NCI-H1694 (cell line): Measurements from ENCODE around the gene LDB2.

Experiments used
- DNase-seq: peaks from one replicate; lab custom pipeline; 2025; lab: John Stamatoyannopoulos, UW

The LDB2 gene

GRCh38 chr4:16843831-16844508 is 54.5 kb downstream of the LDB2 start:
- DNase-seq: no peak

DNA sequence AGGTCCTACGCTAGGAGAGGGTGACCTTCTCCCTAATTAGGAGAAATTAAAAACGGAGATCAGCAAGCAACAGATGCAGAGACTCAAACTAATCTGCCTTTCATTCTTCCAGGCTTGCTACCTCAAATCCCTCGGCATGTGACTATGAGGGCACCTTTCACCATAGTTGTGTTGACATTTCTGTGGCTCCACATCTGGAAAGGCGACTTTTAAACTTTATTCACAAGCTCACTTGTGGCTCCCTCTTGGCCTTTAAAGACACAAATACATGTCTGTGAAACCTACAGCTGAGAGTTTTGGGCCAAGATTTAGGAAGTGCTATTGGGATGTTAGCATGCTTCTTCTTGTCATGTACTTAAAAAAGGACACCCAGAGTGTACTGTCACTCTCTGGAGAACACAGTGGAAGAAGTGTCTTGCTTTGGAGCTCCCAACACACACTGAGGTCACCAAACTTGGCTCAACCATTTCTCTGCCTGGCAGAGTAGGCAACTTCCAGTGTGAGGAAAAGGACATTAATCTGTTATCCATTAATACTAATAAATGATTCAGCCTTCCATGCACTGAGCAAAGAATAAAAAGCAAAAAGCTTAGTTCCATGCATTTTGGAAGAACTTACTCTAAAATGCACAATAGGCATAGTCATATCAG is 60.1 kb downstream of the LDB2 start:
- no peak for DNase-seq

- no peak for DNase-seq
Observed at GRCh38 chr4:16837475-16837874, 61.0 kb downstream of the LDB2 start.

GRCh38 chr4:16836324-16836723 is 62.1 kb downstream of the LDB2 start:
- DNase-seq: no peak

DNA sequence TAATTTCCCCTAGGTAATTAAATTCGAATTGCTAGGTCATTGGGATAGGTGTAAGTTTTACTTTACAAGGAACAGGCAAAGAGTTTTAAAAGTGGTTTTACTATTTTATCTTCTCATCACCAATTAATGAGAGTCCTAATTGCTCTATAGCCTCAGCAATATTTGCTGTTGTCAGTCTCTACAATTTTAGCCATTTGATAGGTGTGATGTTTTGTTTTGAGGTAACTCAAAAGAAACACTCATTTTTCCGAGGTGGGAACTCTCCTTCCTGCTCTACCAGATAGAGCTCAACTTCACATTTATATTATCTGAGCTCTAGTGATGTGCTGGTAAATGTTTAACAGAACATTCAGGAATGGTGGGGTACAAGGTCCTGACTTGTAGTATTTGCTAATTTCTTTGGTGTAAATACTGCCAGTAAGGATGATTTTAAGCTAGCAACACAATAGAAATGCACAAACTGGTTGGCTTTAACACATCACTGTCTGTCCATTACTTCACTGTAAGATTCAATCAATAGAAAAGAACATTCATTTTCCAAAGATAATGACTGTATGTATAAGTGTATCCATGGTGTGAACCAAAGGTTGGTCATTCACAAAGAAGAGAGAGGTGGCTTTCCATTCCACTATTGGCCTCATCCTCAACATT is 62.7 kb downstream of the LDB2 start:
- no peak for DNase-seq

GRCh38 chr4:16834814-16835213 is 63.6 kb downstream of the LDB2 start:
- DNase-seq: no peak

DNA sequence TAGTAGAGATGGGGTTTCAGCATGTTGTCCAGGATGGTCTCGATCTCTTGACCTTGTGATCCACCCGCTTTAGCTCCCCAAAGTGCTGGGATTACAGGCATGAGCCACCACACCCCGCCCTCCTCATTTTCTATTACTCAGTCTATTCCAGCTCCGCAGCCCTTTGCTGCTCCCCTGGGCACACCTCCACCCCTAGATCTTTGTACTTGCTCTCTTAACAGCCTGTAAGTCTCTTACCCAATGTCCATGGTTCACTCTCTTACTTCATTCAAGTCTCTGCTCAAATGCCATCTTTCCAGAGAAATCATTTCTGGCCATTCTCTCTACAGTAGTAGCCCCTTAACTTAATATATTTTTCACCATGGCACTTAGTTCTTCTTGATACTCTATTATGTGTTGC is 64.7 kb downstream of the LDB2 start:
- no peak for DNase-seq

GRCh38 chr4:16830081-16830480 is 68.4 kb downstream of the LDB2 start:
- no peak for DNase-seq

DNA sequence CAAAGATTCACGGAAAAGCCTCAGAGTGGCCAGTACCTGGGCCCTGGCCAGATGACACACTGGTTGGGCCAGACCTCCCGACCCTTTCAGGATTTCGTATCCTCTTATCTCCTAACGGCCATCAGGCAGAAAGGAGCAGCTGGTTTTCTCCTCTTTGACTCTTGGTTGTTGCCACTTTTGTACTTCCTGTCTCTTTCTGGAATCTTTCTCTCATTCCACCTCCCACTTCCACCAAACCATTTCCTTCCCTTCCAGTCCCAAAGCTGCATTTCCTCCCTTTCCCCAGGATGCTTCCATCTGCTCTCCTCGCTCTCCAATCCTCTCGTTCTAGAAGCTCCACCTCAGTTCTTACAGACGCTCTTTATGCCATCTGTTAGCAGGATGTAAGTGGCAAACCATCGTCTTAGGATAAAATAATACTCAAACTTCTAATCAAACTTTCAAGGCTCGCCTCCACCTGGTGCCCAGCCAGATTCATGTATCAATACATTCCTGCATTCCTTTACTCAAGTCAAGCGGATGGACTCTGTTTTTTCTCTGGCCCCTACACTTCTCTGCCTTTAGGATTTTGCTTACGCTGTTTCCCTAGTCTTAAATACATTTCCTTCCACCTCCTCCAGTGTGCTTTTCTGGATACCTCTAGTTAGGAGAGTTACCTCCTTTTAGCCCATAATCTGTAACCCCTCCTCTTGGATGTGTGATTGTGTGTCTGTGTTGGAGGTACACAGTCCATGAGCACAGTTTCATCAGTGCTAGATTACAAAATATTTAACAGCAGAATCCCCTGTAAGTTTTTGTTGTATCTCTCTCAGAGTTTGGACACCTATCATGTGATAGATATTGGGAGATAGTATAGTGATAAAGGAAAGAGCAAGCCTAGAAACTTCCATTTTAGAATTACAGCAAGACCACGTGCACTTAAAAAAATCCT is 70.4 kb downstream of the LDB2 start:
- DNase-seq: no peak

- no peak for DNase-seq
Observed at GRCh38 chr4:16827045-16827444, 71.4 kb downstream of the LDB2 start.

GRCh38 chr4:16826406-16826910 is 72.0 kb downstream of the LDB2 start:
- DNase-seq: no peak

DNA sequence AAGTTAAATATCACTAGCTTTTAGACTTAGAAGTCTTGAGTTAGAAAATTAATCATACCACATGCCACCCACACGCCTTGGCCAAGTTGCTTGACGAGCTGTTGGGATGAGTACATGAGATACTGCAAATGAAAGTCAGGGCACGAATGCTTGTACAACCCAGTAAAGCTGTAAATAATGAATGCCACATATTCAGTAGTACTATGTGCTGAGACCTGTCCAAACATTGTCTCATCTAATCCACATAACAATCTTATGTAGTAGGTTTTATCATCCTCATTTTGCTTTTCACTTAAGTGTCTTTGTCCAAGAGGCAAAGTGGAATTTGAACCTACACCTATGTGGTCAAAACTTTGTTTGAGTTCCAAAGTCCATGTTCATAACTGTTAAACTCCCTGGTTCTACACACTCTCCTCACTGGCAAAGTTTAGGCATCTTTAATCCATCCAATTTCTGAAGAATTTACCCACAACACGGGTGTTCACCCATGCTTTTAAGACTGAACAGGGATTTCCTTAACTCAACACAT is 74.1 kb downstream of the LDB2 start:
- no peak for DNase-seq

GRCh38 chr4:16820329-16820728 is 78.1 kb downstream of the LDB2 start:
- DNase-seq: no peak

- DNase-seq: no peak
Observed at GRCh38 chr4:16819652-16820051, 78.8 kb downstream of the LDB2 start.

DNA sequence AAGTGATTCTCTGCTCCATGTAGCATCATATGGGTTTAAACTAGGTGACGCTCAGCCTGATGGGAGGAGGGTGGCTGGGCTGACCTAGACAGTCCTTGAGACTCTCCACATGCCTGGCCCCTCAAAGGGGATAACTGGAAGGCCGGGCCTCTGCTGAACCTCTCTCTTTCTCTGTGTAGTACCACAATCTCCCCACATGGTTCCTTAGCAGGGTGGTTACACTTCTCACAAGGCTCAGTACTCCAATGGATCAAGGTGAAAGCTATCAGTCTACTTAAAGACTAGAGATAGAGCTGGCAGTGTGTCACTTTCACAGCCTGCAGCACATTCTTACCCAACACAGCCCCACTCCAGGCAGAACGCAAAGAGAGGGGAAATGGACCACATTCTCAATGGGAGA is 80.4 kb downstream of the LDB2 start:
- DNase-seq: no peak

GRCh38 chr4:16817286-16817685 is 81.2 kb downstream of the LDB2 start:
- no peak for DNase-seq

GRCh38 chr4:16814361-16814760 is 84.1 kb downstream of the LDB2 start:
- no peak for DNase-seq

DNA sequence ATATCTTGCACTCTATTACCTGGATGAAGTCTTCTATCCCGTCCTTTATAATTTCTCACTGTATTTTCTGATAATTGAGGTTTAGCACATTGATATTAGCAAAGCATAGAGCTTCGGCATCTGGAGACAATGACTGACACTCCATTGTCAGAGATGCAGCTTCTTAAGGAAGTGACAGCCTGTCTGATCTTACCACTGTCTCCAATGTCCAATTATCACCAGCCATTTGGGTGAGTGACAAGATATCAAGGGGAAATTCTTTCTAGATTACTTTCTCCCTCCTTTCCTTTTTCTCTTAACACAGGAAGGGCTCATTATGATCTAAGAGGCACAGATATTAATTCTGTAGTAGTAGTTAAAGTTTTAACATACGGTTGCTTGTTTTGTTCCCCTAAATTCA is 86.4 kb downstream of the LDB2 start:
- no peak for DNase-seq

- DNase-seq: no peak
Observed at GRCh38 chr4:16809943-16810342, 88.5 kb downstream of the LDB2 start.

DNA sequence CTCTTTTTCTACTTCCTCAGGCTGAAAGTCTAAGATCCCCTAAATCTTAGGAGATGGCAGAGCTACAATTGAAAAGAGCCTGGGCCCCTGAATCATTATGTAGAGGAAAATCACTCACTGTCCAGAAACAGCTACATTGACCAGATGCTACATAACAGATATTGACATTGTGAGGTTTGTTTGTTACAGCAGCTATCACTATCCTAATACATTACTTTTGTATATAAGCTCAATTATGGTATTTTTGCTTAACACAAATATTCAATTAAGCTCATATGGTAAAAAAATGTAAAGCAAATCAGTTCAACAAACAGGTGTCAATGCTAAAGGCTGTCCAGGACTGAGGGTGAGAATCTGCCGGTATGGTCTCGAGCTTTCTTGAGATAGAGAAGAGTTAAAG is 89.4 kb downstream of the LDB2 start:
- DNase-seq: no peak

DNA sequence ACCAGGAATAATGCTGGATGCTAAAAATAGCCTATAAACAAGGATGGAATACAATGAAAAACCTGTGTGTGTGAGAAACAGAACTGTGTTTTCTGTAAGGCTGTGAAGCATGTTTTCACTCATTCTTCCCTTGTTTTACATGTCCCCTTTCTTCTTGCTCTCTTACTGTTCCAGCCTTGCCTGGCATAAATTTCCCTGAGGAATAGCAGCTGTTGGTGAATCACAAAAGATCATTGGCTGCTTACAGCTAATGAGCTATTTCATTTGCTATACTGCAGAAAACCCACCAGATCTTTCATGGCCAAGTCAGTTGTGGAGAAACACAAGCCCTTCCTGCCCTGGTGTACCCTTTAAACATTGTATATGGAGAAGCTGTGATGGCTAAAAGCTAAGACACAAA is 91.1 kb downstream of the LDB2 start:
- no peak for DNase-seq

- DNase-seq: no peak
Observed at GRCh38 chr4:16804581-16804980, 93.9 kb downstream of the LDB2 start.
